HL-60 (cell line): Measurements from ENCODE around the gene EOLA1.

Source experiments
- DNase-seq, 2 experiments: peaks; one replicate each; pipeline ENCODE4 v3.0.0-alpha.2; 2010 to 2020; ENCODE audit warnings: low read depth in 1 of 2, low spot score in 1 of 2
- H3K27ac ChIP-seq: fragments of 250-450 bp; sonication (Bioruptor Pico); replicated peaks from 2 replicates; pipeline ENCODE4 v1.5.1; 2020; ENCODE audit warnings: mild to moderate bottlenecking, moderate library complexity
- H3K27me3 ChIP-seq: fragments of 250-450 bp; sonication (Bioruptor Pico); 2 replicates; pipeline ENCODE4 v1.5.1; 2021; ENCODE audit warnings: mild to moderate bottlenecking, moderate library complexity; ENCODE audit not compliant: insufficient read depth, poor library complexity, severe bottlenecking
- H3K4me3 ChIP-seq: replicated peaks from 2 replicates; pipeline ENCODE4 v1.5.1; 2011; ENCODE audit warnings: mild to moderate bottlenecking, control low read depth, low read length; ENCODE audit not compliant: insufficient read depth
- GABPA ChIP-seq: IDR thresholded peaks from 2 replicates; pipeline ENCODE4 v1.6.1; 2012; ENCODE audit warnings: low read depth
- POLR2AphosphoS5 ChIP-seq: IDR thresholded peaks from 2 replicates; pipeline ENCODE4 v1.6.1; 2012; ENCODE audit warnings: low read depth
- REST ChIP-seq: IDR thresholded peaks from 2 replicates; pipeline ENCODE4 v1.6.1; 2012; ENCODE audit warnings: low read depth; ENCODE audit not compliant: insufficient replicate concordance
- SPI1 ChIP-seq: IDR thresholded peaks from 2 replicates; pipeline ENCODE4 v1.6.1; 2012; ENCODE audit warnings: low read depth, mild to moderate bottlenecking, borderline replicate concordance
- TF ChIP-seq, protein P1 (sequence below): IDR thresholded peaks from one replicate; pipeline ENCODE4 v1.5.1; 2011; ENCODE audit warnings: low read length, control low read depth, inconsistent platforms; ENCODE audit not compliant: insufficient read depth

Gene EOLA1

DNA sequence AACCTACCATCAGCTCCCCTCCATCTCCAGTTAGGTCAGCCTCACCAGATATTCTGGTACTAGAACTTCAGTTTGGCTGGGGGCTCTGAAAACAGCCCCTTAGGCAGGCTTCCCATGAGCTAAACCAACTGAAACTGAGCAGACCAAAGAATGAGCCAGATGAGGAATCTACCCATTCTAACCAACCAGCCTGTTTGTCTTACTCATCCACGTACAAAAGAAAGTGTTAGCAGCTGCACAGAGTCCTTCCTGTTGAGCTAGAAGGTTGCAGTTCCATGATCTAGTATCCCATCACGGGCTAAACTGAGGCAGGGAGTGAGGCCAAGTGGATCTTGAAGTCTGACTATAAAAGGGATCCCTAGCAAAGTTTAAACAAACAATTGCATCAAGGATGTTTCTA, 29.0 kb downstream of the EOLA1 start:
- no peak for TF ChIP-seq GABPA
- TF ChIP-seq, protein P1, sequence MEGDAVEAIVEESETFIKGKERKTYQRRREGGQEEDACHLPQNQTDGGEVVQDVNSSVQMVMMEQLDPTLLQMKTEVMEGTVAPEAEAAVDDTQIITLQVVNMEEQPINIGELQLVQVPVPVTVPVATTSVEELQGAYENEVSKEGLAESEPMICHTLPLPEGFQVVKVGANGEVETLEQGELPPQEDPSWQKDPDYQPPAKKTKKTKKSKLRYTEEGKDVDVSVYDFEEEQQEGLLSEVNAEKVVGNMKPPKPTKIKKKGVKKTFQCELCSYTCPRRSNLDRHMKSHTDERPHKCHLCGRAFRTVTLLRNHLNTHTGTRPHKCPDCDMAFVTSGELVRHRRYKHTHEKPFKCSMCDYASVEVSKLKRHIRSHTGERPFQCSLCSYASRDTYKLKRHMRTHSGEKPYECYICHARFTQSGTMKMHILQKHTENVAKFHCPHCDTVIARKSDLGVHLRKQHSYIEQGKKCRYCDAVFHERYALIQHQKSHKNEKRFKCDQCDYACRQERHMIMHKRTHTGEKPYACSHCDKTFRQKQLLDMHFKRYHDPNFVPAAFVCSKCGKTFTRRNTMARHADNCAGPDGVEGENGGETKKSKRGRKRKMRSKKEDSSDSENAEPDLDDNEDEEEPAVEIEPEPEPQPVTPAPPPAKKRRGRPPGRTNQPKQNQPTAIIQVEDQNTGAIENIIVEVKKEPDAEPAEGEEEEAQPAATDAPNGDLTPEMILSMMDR = no peak
- TF ChIP-seq POLR2AphosphoS5 = no peak
- no peak for TF ChIP-seq SPI1
- TF ChIP-seq REST = no peak
- no peak for DNase-seq

GRCh38 chrX:149570668-149571067, 29.9 kb downstream of the EOLA1 start:
- H3K27ac ChIP-seq = no peak overlapping the region
- DNase-seq = no peak

More for the DNA sequence above, 29.0 kb downstream of the EOLA1 start:
- Histone ChIP-seq H3K27ac (no peak overlapping the region), H3K4me3 (no peak overlapping the region), H3K27me3 (no peaks in the 10 kb centered on the region)

DNA sequence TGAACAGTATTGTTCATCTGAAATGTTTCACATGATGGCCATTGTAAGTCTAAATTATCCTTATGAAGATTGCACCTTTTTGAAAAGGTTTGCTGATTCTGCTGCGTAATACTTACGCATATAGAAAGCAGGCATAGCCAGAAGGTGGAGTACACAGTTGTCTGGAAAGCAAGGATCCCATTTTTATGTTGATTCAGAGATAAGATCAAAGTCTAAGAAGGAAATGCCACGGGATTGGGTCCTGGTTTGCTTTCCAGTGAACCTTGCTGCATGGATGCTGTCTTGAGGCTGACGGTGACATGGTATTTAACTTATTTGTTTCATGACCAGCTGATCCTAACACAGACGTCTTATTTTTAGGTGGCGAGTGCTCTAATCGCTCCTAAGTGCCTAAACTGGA, 31.0 kb downstream of the EOLA1 start:
- TF ChIP-seq GABPA (no peak), REST (no peak), SPI1 (no peak), POLR2AphosphoS5 (no peak)
- TF ChIP-seq, protein P1 = no peak
- no peak overlapping the region for H3K27ac ChIP-seq
- H3K4me3 ChIP-seq = no peak overlapping the region
- DNase-seq = no peak
- no peaks in the 10 kb centered on the region for H3K27me3 ChIP-seq

More at GRCh38 chrX:149570668-149571067, 29.9 kb downstream of the EOLA1 start:
- H3K4me3 ChIP-seq = no peak overlapping the region
- TF ChIP-seq REST (no peak), GABPA (no peak), SPI1 (no peak), POLR2AphosphoS5 (no peak)
- TF ChIP-seq, protein P1 = no peak
- H3K27me3 ChIP-seq = no peaks in the 10 kb centered on the region
